RWPE1 (cell line): Measurements from ENCODE around the gene TACC2.

Experiments
- CTCF ChIA-PET: fragments of 350-600 bp; sonication (Branson Sonifier 250); formaldehyde crosslinking; extraction: SDS; loops from one replicate; lab custom pipeline; 2021; lab: Yijun Ruan, JAX
- POLR2A ChIA-PET: fragments of 400-600 bp; formaldehyde crosslinking; extraction: SDS; loops from one replicate; lab custom pipeline; 2020; ENCODE audit warnings: antibody characterized with exemption; ENCODE audit not compliant: low non-redundant PET; lab: Yijun Ruan, JAX
- DNase-seq: peaks from one replicate; pipeline ENCODE4 v3.0.0; 2012; ENCODE audit warnings: low spot score
- H3K27ac ChIP-seq: fragments of 450-650 bp; 2 replicates; pipeline ENCODE4 v1.5.1; 2017
- CTCF ChIP-seq: fragments of 450-650 bp; conservative IDR thresholded peaks from 2 replicates; pipeline ENCODE4 v1.5.1; 2017; ENCODE audit warnings: low read depth, mild to moderate bottlenecking

The TACC2 gene

GRCh38 chr10:122279725-122280141 is 290.8 kb downstream of the TACC2 start:
- POLR2A ChIA-PET = no interaction called here
- peak; percentile 51 for DNase-seq
- CTCF ChIA-PET = interaction anchor here (0.6 to 4.1 kb wide), 15 partner anchors 11 to 424 kb away, joined by 3 to 26 read pairs (median 3); no protein-coding TSS in a partner anchor
- H3K27ac ChIP-seq = no peak overlapping the region
- TF ChIP-seq CTCF = peak; percentile 58

GRCh38 chr10:122280156-122280555 is 291.2 kb downstream of the TACC2 start:
- no peak for TF ChIP-seq CTCF
- ChIA-PET POLR2A (no interaction called here), CTCF (interaction anchor here (0.5 to 4.1 kb wide), 14 partner anchors 11 to 423 kb away, joined by 3 to 26 read pairs (median 3); no protein-coding TSS in a partner anchor)
- no peak overlapping the region for H3K27ac ChIP-seq
- DNase-seq = no peak

- H3K27ac ChIP-seq = no peak overlapping the region
- CTCF ChIA-PET = interaction anchor here (4.1 kb wide), 1 partner anchor 12 kb away, joined by 26 read pairs; no protein-coding TSS in a partner anchor
- TF ChIP-seq CTCF = no peak
- no peak for DNase-seq
- POLR2A ChIA-PET = no interaction called here
Measured at GRCh38 chr10:122281018-122281626, 292.2 kb downstream of the TACC2 start.

- TF ChIP-seq CTCF = no peak
- POLR2A ChIA-PET = no interaction called here
- CTCF ChIA-PET = interaction anchor here (4.1 kb wide), 1 partner anchor 13 kb away, joined by 26 read pairs; no protein-coding TSS in a partner anchor
- no peak overlapping the region for H3K27ac ChIP-seq
- DNase-seq = no peak
Measured at GRCh38 chr10:122281751-122282150, 292.8 kb downstream of the TACC2 start.

- DNase-seq = no peak
- H3K27ac ChIP-seq = no peak overlapping the region
- CTCF ChIA-PET = interaction anchor here (1.7 to 4.1 kb wide), 2 partner anchors 13 to 17 kb away, joined by 4 to 26 read pairs; no protein-coding TSS in a partner anchor
- no peak for TF ChIP-seq CTCF
- POLR2A ChIA-PET = no interaction called here
Measured at GRCh38 chr10:122282253-122282671, 293.3 kb downstream of the TACC2 start.

GRCh38 chr10:122282909-122283308 is 293.9 kb downstream of the TACC2 start:
- no peak for DNase-seq
- TF ChIP-seq CTCF = no peak
- POLR2A ChIA-PET = no interaction called here
- CTCF ChIA-PET = interaction anchor here (0.5 to 4.1 kb wide), 3 partner anchors 14 to 146 kb away, joined by 4 to 26 read pairs (median 4); no protein-coding TSS in a partner anchor
- H3K27ac ChIP-seq = no peak overlapping the region
